Measurements from ENCODE around the gene MINDY4.

MINDY4 gene

DNA sequence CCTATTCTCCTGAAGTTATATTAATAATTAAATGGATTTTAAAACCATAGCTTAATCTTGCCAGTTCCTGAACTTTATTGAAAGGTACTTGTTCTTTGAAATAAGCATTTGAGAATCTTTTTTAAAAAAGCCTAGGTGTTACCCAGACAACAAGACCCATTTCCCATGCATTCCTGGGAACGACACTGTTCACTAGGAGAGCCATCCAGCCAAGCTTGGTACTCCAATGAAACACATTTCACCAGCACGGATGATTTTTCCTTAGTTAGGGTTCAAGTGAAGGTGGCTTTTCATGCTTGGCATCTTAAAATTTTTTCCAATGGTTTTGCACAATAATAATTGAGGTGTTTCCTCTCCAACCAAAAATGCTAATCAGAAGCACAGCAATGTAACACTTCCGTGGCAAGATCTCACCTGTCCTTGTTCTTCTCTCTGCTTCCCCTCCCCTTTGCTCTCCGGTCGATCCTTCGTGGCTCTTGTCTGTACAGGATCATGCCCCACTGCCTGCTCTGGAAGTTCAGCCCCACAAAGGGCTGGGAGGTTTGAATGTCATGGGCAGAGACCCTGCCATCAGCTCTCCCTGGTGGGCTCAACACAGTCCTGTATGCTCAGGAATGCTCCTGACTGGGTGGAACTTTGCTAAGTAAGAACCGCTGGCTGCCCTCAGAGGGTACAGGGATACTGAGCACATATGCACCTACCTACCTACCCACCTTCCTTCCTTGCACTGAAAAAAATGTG, 70.8 kb downstream of the MINDY4 start:
- H3K9me3 ChIP-seq (ENCODE audit: control insufficient read depth in 1 of 2, low read length in 2 of 2), result no peaks in the 10 kb centered on the region
- no peak overlapping the region for H3K4me3 ChIP-seq (ENCODE audit: low read depth in 1 of 2, low read length in 2 of 2)
- peaks cover 0 to 4% of the 10 kb centered on the region in 2 donors for H3K36me3 ChIP-seq (ENCODE audit: control insufficient read depth in 1 of 2, insufficient read depth in 2 of 2, low read length in 2 of 2)
- no peak overlapping the region for H3K27ac ChIP-seq (ENCODE audit: low read depth, low read length)
- no peaks in the 10 kb centered on the region for H3K27me3 ChIP-seq (ENCODE audit: control insufficient read depth in 1 of 2, insufficient read depth in 2 of 2, low read length in 2 of 2)
- peaks cover 0 to 4% of the 10 kb centered on the region in 2 donors for H3K4me1 ChIP-seq (ENCODE audit: control insufficient read depth in 1 of 2, insufficient read depth in 2 of 2, low read length in 2 of 2)
- no peak overlapping the region for H3K9ac ChIP-seq (ENCODE audit: low read depth in 1 of 2, low read length in 2 of 2)

DNA sequence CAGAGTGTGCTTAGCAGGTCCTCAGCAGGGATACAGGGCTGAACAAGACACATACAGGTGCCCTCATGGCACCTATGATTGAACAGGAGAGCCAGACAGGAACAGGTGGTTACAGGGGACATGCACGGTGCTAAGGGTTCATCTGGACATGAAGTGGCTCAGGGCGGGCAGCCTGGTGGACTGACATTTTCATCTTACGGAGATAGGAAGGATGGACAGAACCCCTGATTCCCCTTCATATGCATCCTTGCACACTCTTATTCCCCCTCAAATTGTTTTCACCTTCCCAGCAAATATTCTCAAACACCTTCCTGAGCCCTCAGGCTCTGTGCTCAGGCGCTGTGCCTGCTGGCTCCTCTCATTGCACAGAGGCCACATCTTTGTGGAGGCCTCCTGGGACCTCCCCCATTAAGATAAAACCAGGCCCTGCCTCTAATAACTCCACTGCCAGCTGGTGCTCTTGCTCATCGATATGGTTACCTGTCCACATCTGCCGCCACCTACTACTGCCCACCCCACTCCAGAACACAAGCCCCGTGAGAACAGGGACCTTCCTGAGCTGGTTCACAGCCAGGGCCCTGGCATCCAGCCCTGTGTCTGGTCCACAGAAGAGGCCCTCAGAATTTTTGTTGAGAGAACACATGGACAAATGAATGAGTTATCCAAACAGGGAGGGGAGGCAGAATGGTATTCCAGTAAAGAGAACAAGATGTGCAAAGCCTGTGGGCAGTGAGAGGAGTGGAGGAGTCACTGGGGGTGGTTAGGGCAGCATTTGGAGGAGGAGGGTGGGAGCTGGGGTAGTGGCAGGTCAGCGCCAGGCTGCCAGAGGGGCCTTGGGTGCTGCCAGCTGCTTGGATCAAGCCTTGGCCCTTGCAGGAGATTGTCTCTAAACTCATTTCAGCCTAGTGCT, 71.6 kb downstream of the MINDY4 start:
- Histone ChIP-seq H3K4me1 (ENCODE audit: control insufficient read depth in 1 of 2, insufficient read depth in 2 of 2, low read length in 2 of 2) (peaks cover 0 to 4% of the 10 kb centered on the region in 2 donors), H3K4me3 (ENCODE audit: low read depth in 1 of 2, low read length in 2 of 2) (no peak overlapping the region), H3K27ac (ENCODE audit: low read depth, low read length) (no peak overlapping the region), H3K36me3 (ENCODE audit: control insufficient read depth in 1 of 2, insufficient read depth in 2 of 2, low read length in 2 of 2) (peaks cover 0 to 4% of the 10 kb centered on the region in 2 donors), H3K27me3 (ENCODE audit: control insufficient read depth in 1 of 2, insufficient read depth in 2 of 2, low read length in 2 of 2) (no peaks in the 10 kb centered on the region), H3K9ac (ENCODE audit: low read depth in 1 of 2, low read length in 2 of 2) (no peak overlapping the region), H3K9me3 (ENCODE audit: control insufficient read depth in 1 of 2, low read length in 2 of 2) (no peaks in the 10 kb centered on the region)

DNA sequence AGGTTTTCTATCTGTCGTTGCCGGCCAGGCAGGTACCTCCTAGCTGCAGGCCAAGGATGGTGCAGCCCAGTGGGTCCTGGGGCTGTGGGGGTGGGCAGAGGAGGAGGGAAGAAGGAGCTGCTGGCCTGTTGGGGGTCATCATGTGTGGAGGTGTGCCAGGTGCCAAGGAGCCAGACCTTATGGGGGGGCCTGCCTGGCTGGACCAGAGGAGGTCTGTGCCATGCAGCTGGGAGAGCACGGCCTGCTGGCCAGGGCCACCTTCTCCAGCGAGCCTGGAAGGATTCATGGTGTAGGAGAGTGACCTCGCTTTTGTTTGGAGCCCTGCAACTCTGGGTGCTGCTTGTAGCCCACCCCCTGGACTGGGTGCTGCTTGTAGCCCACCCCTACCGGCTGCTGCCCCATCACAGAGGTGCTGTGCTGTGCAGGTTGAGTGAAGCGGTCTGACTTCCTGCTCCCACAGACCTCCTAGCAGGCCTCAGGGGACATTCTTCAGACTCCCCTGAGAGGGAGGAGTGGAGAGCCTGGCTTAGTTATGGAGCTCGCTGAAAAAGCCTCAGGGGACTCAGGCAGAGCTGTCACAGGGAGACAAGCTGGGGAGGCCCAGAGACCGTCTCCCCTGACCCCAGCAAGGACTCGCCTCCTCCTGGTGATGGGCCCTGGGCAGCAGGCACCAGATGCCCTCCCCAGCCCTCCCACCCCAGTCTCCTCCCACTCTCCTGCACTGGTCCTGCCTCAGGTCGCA, 72.7 kb downstream of the MINDY4 start:
- no peak overlapping the region for H3K27ac ChIP-seq (ENCODE audit: low read depth, low read length)
- H3K4me1 ChIP-seq (ENCODE audit: control insufficient read depth in 1 of 2, insufficient read depth in 2 of 2, low read length in 2 of 2), result peaks cover 0 to 4% of the 10 kb centered on the region in 2 donors
- peaks cover 0 to 4% of the 10 kb centered on the region in 2 donors for H3K36me3 ChIP-seq (ENCODE audit: control insufficient read depth in 1 of 2, insufficient read depth in 2 of 2, low read length in 2 of 2)
- no peaks in the 10 kb centered on the region for H3K9me3 ChIP-seq (ENCODE audit: control insufficient read depth in 1 of 2, low read length in 2 of 2)
- H3K4me3 ChIP-seq (ENCODE audit: low read depth in 1 of 2, low read length in 2 of 2), result no peak overlapping the region
- H3K9ac ChIP-seq (ENCODE audit: low read depth in 1 of 2, low read length in 2 of 2), result no peak overlapping the region
- H3K27me3 ChIP-seq (ENCODE audit: control insufficient read depth in 1 of 2, insufficient read depth in 2 of 2, low read length in 2 of 2), result no peaks in the 10 kb centered on the region

DNA sequence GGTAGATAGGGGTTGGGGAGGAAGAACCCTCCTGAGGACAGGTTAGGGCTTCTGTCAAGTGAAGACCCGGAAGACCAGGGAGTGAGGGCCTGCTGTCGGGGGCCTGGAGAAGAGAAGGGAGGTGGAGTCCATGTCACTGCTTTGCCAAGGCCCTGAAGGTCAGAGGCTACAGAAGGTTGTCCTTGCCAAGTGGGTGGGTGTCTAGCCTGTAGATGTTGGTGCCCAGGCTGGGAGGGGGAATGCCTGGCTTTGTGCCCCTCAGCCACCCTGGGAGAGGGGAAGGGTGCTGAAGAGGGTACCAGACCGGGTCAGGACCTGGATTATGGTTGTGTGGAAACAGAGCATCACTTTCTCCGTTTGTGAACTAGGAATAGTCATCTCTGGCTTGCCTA, 73.3 kb downstream of the MINDY4 start:
- no peaks in the 10 kb centered on the region for H3K9me3 ChIP-seq (ENCODE audit: control insufficient read depth in 1 of 2, low read length in 2 of 2)
- H3K9ac ChIP-seq (ENCODE audit: low read depth in 1 of 2, low read length in 2 of 2), result no peak overlapping the region
- no peak overlapping the region for H3K27ac ChIP-seq (ENCODE audit: low read depth, low read length)
- H3K36me3 ChIP-seq (ENCODE audit: control insufficient read depth in 1 of 2, insufficient read depth in 2 of 2, low read length in 2 of 2), result peaks cover 0 to under 1% of the 10 kb centered on the region in 2 donors
- H3K4me3 ChIP-seq (ENCODE audit: low read depth in 1 of 2, low read length in 2 of 2), result no peak overlapping the region
- peaks cover 0 to 4% of the 10 kb centered on the region in 2 donors for H3K4me1 ChIP-seq (ENCODE audit: control insufficient read depth in 1 of 2, insufficient read depth in 2 of 2, low read length in 2 of 2)
- H3K27me3 ChIP-seq (ENCODE audit: control insufficient read depth in 1 of 2, insufficient read depth in 2 of 2, low read length in 2 of 2), result no peaks in the 10 kb centered on the region

DNA sequence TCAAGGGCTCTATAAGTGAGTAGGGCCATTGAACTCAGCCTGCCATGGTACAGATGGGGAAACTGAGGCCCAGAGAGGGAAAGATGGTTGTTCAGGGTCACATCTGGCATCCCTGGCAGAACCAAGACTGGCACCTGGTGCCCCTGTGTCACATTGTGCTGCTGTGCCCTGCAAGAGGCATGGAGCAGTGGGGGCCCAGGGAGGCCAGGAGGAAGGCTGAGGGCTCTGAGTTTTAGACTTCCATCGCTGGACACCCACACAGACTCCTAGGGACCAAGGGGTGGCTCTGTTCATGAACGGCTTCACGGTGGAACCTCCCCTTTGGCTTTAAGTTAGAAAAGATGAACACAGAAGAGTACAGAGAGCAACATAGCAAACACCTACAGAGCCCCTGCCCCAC, 73.7 kb downstream of the MINDY4 start:
- Histone ChIP-seq H3K36me3 (ENCODE audit: control insufficient read depth in 1 of 2, insufficient read depth in 2 of 2, low read length in 2 of 2) (no peaks in the 10 kb centered on the region), H3K27me3 (ENCODE audit: control insufficient read depth in 1 of 2, insufficient read depth in 2 of 2, low read length in 2 of 2) (no peaks in the 10 kb centered on the region), H3K9ac (ENCODE audit: low read depth in 1 of 2, low read length in 2 of 2) (no peak overlapping the region), H3K4me1 (ENCODE audit: control insufficient read depth in 1 of 2, insufficient read depth in 2 of 2, low read length in 2 of 2) (peaks cover 0 to 4% of the 10 kb centered on the region in 2 donors), H3K9me3 (ENCODE audit: control insufficient read depth in 1 of 2, low read length in 2 of 2) (no peaks in the 10 kb centered on the region), H3K4me3 (ENCODE audit: low read depth in 1 of 2, low read length in 2 of 2) (no peak overlapping the region), H3K27ac (ENCODE audit: low read depth, low read length) (no peak overlapping the region)

DNA sequence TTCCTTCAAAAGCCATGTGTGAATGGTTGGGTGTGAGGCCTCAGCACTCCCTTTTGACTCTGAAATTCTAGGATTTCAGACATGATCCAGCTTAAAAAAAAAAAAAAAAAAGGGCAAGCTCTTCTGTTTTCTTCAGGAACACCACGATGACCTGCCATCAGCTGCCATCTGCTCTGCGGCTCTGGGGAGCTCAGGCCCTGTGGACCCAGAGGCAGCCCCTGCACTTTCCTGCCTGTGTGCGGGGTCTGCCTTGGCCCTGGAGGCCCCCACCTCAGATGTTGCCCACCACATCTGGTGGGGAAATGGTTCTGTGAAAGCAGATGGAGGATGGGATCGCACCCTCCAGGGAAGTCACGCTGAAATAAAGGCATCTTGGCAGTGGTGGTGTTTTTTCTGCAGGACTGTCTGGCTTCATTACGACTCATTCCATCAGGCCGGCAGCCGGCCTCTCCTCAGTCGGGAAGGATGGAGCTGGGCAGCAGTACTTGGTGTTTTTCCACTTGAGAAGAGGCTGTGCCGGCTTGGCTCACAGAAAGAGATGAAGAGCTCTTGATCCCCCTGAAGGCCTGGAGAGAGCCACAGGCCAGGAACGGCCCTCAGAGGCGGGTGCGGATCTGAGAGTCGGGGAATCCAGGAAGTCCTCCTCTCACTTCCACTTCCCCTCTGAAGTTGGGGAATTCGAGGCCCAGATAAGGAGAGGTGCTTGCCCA, 74.4 kb downstream of the MINDY4 start:
- no peaks in the 10 kb centered on the region for H3K27me3 ChIP-seq (ENCODE audit: control insufficient read depth in 1 of 2, insufficient read depth in 2 of 2, low read length in 2 of 2)
- no peak overlapping the region for H3K9ac ChIP-seq (ENCODE audit: low read depth in 1 of 2, low read length in 2 of 2)
- peaks cover 0 to 4% of the 10 kb centered on the region in 2 donors for H3K4me1 ChIP-seq (ENCODE audit: control insufficient read depth in 1 of 2, insufficient read depth in 2 of 2, low read length in 2 of 2)
- no peaks in the 10 kb centered on the region for H3K9me3 ChIP-seq (ENCODE audit: control insufficient read depth in 1 of 2, low read length in 2 of 2)
- no peaks in the 10 kb centered on the region for H3K36me3 ChIP-seq (ENCODE audit: control insufficient read depth in 1 of 2, insufficient read depth in 2 of 2, low read length in 2 of 2)
- no peak overlapping the region for H3K4me3 ChIP-seq (ENCODE audit: low read depth in 1 of 2, low read length in 2 of 2)
- H3K27ac ChIP-seq (ENCODE audit: low read depth, low read length), result no peak overlapping the region

DNA sequence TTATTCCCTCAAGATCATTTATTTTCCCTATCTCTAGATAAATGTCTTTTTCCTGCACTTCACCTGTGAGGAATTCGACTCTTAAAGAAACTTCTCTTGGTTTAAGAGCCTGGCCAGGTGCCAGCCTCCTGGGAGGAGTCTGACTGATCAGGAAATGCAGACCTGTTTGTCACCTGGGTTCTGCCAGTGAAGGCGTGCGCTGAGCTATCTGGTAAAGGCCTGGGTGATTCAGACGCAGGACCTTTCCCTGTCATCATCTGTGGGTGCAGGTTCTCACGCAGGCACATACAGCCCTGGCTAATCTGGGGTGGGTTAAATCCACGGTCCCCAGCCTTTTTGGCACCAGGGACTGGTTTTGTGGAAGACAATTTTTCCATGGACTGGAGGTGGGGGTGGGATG, 75.2 kb downstream of the MINDY4 start:
- H3K4me1 ChIP-seq (ENCODE audit: control insufficient read depth in 1 of 2, insufficient read depth in 2 of 2, low read length in 2 of 2), result peaks cover 0 to 4% of the 10 kb centered on the region in 2 donors
- H3K9me3 ChIP-seq (ENCODE audit: control insufficient read depth in 1 of 2, low read length in 2 of 2), result no peaks in the 10 kb centered on the region
- no peaks in the 10 kb centered on the region for H3K27me3 ChIP-seq (ENCODE audit: control insufficient read depth in 1 of 2, insufficient read depth in 2 of 2, low read length in 2 of 2)
- no peaks in the 10 kb centered on the region for H3K36me3 ChIP-seq (ENCODE audit: control insufficient read depth in 1 of 2, insufficient read depth in 2 of 2, low read length in 2 of 2)
- no peak overlapping the region for H3K9ac ChIP-seq (ENCODE audit: low read depth in 1 of 2, low read length in 2 of 2)
- no peak overlapping the region for H3K27ac ChIP-seq (ENCODE audit: low read depth, low read length)
- H3K4me3 ChIP-seq (ENCODE audit: low read depth in 1 of 2, low read length in 2 of 2), result no peak overlapping the region

DNA sequence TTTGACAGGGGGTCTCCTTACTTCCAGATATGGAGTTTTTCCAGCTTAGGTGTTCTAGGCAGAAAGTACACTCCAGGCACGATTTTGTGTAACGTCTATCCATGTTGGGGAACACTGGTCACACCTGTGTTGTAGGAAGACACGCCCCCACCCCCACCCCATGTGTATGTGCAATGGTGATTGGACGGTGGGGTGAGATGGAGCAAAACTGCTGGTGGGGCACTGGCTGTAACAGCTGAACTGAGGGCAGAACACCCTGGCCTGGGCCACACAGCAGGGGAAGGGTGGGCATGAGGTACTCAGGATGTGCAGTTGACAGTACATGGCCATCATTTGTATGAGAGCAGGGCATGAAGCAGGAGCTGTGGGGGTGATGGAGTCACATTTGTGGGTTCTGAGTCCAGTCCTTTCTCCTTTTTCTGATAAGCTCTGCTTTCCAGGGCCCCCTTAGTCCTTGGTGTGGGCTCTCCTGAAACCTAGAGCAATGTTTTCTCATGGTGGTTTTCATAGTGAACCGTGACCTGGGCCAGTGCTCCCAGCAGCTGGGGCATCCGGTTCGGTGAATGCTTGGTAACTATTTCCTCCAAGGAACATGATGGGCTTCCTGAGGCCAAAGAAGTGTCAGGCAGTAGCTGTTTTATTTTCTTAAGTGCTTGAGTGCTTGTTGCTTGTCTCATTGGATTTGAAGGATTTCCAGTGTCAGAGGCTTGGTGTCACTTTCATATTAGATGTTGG, 77.1 kb downstream of the MINDY4 start:
- H3K4me3 ChIP-seq (ENCODE audit: low read depth in 1 of 2, low read length in 2 of 2), result no peak overlapping the region
- H3K4me1 ChIP-seq (ENCODE audit: control insufficient read depth in 1 of 2, insufficient read depth in 2 of 2, low read length in 2 of 2), result peaks cover 0 to 4% of the 10 kb centered on the region in 2 donors
- no peak overlapping the region for H3K27ac ChIP-seq (ENCODE audit: low read depth, low read length)
- no peaks in the 10 kb centered on the region for H3K9me3 ChIP-seq (ENCODE audit: control insufficient read depth in 1 of 2, low read length in 2 of 2)
- no peak overlapping the region for H3K9ac ChIP-seq (ENCODE audit: low read depth in 1 of 2, low read length in 2 of 2)
- H3K36me3 ChIP-seq (ENCODE audit: control insufficient read depth in 1 of 2, insufficient read depth in 2 of 2, low read length in 2 of 2), result no peaks in the 10 kb centered on the region
- H3K27me3 ChIP-seq (ENCODE audit: control insufficient read depth in 1 of 2, insufficient read depth in 2 of 2, low read length in 2 of 2), result no peaks in the 10 kb centered on the region

DNA sequence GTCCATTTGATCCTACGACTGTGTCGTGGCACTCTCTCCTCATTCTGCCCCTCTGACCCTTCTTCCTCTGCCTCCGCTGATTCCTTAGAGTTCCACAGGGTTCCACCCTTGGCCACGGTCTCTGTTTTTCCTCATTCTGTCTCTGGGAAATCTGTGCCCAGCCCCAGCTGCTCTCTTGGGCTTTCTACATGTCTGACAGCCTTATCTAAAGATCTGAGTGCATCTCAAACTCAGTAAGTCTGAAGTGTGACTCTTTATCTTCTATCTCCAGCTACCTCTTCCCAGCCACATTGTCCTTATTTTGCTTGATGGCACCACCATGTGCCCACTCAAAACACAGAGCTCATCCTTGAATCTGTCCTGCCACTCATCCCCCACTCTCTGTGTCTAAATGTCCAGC, 78.3 kb downstream of the MINDY4 start:
- Histone ChIP-seq H3K9me3 (ENCODE audit: control insufficient read depth in 1 of 2, low read length in 2 of 2) (no peaks in the 10 kb centered on the region), H3K4me3 (ENCODE audit: low read depth in 1 of 2, low read length in 2 of 2) (no peak overlapping the region), H3K4me1 (ENCODE audit: control insufficient read depth in 1 of 2, insufficient read depth in 2 of 2, low read length in 2 of 2) (peaks cover 0 to 4% of the 10 kb centered on the region in 2 donors), H3K27me3 (ENCODE audit: control insufficient read depth in 1 of 2, insufficient read depth in 2 of 2, low read length in 2 of 2) (no peaks in the 10 kb centered on the region), H3K36me3 (ENCODE audit: control insufficient read depth in 1 of 2, insufficient read depth in 2 of 2, low read length in 2 of 2) (peaks cover 0 to 4% of the 10 kb centered on the region in 2 donors), H3K9ac (ENCODE audit: low read depth in 1 of 2, low read length in 2 of 2) (no peak overlapping the region), H3K27ac (ENCODE audit: low read depth, low read length) (no peak overlapping the region)
